ENCODE data around the gene FOXRED2. TPM values are rescaled to one million over a fixed set of nuclear protein-coding genes. Genes with fewer than 3 reads are reported as not detected.
A peak's percentile ranks its signal among the peaks of the same experiment; 100 is the strongest.

Gene FOXRED2
- total RNA-seq (2014; rRNA removed; shearing (Covaris generic)) (38.3 and 47.5 TPM in 2 replicates), polyA plus RNA-seq (2016; fragmentation: Nextera tagmentation; extraction: Ambion mirVana) (11.5 and 12.7 TPM in 2 replicates)
- long read RNA-seq, partial matches to known transcripts: 0 of 1 reads
- long read RNA-seq, other reads (novel, unspliced or antisense): 1 of 1 reads

DNA sequence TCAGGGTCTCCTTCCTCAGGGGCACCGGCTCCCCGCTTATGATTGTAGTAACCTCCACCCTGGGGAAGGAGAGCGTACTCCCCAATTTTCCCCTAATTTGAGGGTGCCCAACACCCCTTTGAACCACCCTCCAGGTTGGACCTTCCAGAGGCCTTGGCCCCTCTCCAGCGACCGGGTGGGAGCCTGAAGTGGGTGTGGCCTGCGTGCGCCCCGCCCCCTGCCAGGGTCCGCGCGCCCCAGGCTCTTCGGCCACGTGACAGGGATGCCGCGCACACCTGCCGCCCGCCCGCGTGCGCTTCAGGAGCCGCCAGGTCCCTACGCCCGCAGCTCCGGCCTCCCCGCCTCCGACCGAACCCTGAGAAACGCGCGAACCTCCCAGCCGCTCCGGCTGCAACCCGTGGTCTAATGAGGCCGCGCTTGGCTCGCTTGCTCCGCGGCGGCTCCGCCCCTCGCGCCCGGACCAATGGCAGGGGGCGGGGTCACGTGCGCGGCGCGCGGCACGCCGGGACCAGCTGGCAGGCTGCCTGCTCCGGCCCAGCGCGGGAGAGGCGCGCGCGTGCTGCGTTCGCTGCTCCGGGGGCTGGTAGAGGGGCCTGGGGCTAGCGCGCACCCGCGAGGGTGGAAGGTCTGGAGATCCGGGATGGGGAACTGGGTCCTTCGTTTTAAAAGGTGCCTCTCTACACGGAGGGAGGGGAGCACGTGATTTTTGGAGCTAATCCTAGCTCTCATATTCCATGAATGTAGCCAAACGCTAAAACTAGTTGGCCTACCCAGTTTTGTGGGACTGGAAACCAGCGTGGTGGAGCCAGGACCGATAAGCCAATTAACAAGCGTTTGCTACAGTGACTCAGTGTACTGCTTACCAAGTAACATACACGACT, at the start of gene FOXRED2:
TSS of gene FOXRED2 (minus strand) at position 404 of the 881 bp plus-strand sequence. CDS start 618 bp downstream, outside the sequence.
- ATAC-seq: peak; percentile 84
- Histone ChIP-seq H3F3A (replicated peaks; ENCODE audit: low read depth) (peaks cover 15% of the 10 kb centered on the region), H3K4me2 (peak within 1 kb of the TSS; percentile 75), H3K27me3 (ENCODE audit: insufficient read depth) (peaks cover 7% of the 10 kb centered on the region), H3K9me2 (ENCODE audit: insufficient read depth) (no peaks in the 10 kb centered on the region), H2AFZ (peak within 1 kb of the TSS; percentile 91), H3K4me3 (peak within 1 kb of the TSS; percentile 55), H3K79me2 (replicated peaks; ENCODE audit: insufficient read depth) (peaks cover 4% of the 10 kb centered on the region), H3K27ac (ENCODE audit: low read depth) (peak within 1 kb of the TSS; percentile 60; the same call in 1 of the 2 replicates), H4K20me1 (replicated peaks; ENCODE audit: insufficient read depth) (no peaks in the 10 kb centered on the region; the same call in none of the 2 replicates), H3K36me3 (ENCODE audit: insufficient read depth) (peaks cover 16% of the 10 kb centered on the region), H3K4me1 (ENCODE audit: insufficient read depth) (no peaks in the 10 kb centered on the region)
- no peak for TF ChIP-seq ZNF114 (CRISPR knock-in tag; IDR thresholded peaks at IDR 0.05)
- peak; percentile 80 for TF ChIP-seq POLR2AphosphoS5 (IDR thresholded peaks at IDR 0.05; ENCODE audit: low read depth)
- no peak for TF ChIP-seq ZNF331 (CRISPR knock-in tag; IDR thresholded peaks at IDR 0.05; ENCODE audit: low read depth)
- TF ChIP-seq CREB1 (CRISPR knock-in tag; IDR thresholded peaks at IDR 0.05; ENCODE audit: low read depth): peak; percentile 50
- H3K9me3 Mint-ChIP-seq: peaks cover 14% of the 10 kb centered on the region; the same call in 2 of the 3 replicates
- H3K27me3 Mint-ChIP-seq (ENCODE audit: insufficient read depth, low read depth, poor library complexity): peaks cover 18% of the 10 kb centered on the region
- peak; percentile 90 for DNase-seq (ENCODE audit: low spot score)
- peaks cover 54% of the 10 kb centered on the region for H3K36me3 Mint-ChIP-seq (ENCODE audit: low read depth)
- peaks cover 5% of the 10 kb centered on the region for H3K4me1 Mint-ChIP-seq
- no peak within 1 kb of the TSS for H3K27ac Mint-ChIP-seq
- H3K4me3 Mint-ChIP-seq: peak within 1 kb of the TSS; percentile 69

DNA sequence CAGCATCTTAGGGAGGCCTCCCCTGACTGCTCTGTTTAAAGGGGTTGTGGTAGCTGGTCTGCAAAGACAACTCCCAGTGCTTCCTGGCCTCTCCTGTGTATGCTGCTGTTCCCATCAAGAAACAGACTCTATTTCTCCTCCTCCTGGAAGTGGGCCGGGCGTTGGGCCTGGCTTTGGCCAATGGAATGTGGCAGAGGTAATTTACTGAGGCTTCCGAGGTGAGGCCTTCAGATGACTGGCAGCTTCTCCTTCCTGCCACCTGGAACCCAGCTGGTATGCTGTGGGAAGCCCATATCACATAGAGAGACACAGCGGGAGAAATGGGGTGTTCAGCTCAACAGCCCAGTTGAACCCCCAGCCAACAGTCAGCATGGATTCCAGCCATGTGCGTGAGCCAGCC, 47.3 kb upstream of the FOXRED2 start:
- peaks cover 4% of the 10 kb centered on the region for H3K27me3 Mint-ChIP-seq (ENCODE audit: insufficient read depth, low read depth, poor library complexity)
- H3K4me3 Mint-ChIP-seq: no peak overlapping the region

More for the DNA sequence above, 47.3 kb upstream of the FOXRED2 start:
- Histone ChIP-seq H3K27me3 (ENCODE audit: insufficient read depth) (no peaks in the 10 kb centered on the region), H3K79me2 (replicated peaks; ENCODE audit: insufficient read depth) (no peaks in the 10 kb centered on the region), H4K20me1 (replicated peaks; ENCODE audit: insufficient read depth) (no peaks in the 10 kb centered on the region), H3K4me1 (ENCODE audit: insufficient read depth) (peaks cover 4% of the 10 kb centered on the region; the same call in 1 of the 2 replicates), H2AFZ (no peak overlapping the region; the same call in 1 of the 2 replicates), H3F3A (replicated peaks; ENCODE audit: low read depth) (no peaks in the 10 kb centered on the region), H3K36me3 (ENCODE audit: insufficient read depth) (no peaks in the 10 kb centered on the region), H3K4me3 (no peak overlapping the region), H3K4me2 (no peak overlapping the region), H3K27ac (ENCODE audit: low read depth) (no peak overlapping the region), H3K9me2 (ENCODE audit: insufficient read depth) (no peaks in the 10 kb centered on the region)
- DNase-seq (ENCODE audit: low spot score): peak; percentile 62
- Mint-ChIP-seq H3K27ac (no peak overlapping the region), H3K4me1 (peaks cover 12% of the 10 kb centered on the region), H3K36me3 (ENCODE audit: low read depth) (no peaks in the 10 kb centered on the region), H3K9me3 (no peaks in the 10 kb centered on the region; the same call in 2 of the 3 replicates)
- ATAC-seq: peak; percentile 84
- TF ChIP-seq EZH2 (IDR thresholded peaks at IDR 0.05; ENCODE audit: low read depth, unreplicated experiment): no peak
- TF ChIP-seq, protein P1, sequence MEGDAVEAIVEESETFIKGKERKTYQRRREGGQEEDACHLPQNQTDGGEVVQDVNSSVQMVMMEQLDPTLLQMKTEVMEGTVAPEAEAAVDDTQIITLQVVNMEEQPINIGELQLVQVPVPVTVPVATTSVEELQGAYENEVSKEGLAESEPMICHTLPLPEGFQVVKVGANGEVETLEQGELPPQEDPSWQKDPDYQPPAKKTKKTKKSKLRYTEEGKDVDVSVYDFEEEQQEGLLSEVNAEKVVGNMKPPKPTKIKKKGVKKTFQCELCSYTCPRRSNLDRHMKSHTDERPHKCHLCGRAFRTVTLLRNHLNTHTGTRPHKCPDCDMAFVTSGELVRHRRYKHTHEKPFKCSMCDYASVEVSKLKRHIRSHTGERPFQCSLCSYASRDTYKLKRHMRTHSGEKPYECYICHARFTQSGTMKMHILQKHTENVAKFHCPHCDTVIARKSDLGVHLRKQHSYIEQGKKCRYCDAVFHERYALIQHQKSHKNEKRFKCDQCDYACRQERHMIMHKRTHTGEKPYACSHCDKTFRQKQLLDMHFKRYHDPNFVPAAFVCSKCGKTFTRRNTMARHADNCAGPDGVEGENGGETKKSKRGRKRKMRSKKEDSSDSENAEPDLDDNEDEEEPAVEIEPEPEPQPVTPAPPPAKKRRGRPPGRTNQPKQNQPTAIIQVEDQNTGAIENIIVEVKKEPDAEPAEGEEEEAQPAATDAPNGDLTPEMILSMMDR (conservative IDR thresholded peaks at IDR 0.05; ENCODE audit: low read depth in 2 of 2): no peak
- TF ChIP-seq JUNB (IDR thresholded peaks at IDR 0.05; ENCODE audit: unreplicated experiment): no peak
- TF ChIP-seq POLR2AphosphoS5 (IDR thresholded peaks at IDR 0.05; ENCODE audit: low read depth): no peak
- no peak for TF ChIP-seq NANOG (IDR thresholded peaks at IDR 0.05; ENCODE audit: borderline replicate concordance)

All from GM23338 (cell line).